GM12874 (cell line): Measurements from ENCODE around the gene OSMR.

ENCODE experiments used
- TF ChIP-seq, protein P1 (sequence below): IDR thresholded peaks from 2 replicates; pipeline ENCODE4 v1.5.1; 2011; ENCODE audit warnings: low read depth, mild to moderate bottlenecking, control low read depth, low read length, moderate library complexity; ENCODE audit not compliant: insufficient read depth

Gene OSMR

GRCh38 chr5:38867032-38867398 is 21.2 kb downstream of the OSMR start:
- TF ChIP-seq, protein P1, sequence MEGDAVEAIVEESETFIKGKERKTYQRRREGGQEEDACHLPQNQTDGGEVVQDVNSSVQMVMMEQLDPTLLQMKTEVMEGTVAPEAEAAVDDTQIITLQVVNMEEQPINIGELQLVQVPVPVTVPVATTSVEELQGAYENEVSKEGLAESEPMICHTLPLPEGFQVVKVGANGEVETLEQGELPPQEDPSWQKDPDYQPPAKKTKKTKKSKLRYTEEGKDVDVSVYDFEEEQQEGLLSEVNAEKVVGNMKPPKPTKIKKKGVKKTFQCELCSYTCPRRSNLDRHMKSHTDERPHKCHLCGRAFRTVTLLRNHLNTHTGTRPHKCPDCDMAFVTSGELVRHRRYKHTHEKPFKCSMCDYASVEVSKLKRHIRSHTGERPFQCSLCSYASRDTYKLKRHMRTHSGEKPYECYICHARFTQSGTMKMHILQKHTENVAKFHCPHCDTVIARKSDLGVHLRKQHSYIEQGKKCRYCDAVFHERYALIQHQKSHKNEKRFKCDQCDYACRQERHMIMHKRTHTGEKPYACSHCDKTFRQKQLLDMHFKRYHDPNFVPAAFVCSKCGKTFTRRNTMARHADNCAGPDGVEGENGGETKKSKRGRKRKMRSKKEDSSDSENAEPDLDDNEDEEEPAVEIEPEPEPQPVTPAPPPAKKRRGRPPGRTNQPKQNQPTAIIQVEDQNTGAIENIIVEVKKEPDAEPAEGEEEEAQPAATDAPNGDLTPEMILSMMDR: no peak

DNA sequence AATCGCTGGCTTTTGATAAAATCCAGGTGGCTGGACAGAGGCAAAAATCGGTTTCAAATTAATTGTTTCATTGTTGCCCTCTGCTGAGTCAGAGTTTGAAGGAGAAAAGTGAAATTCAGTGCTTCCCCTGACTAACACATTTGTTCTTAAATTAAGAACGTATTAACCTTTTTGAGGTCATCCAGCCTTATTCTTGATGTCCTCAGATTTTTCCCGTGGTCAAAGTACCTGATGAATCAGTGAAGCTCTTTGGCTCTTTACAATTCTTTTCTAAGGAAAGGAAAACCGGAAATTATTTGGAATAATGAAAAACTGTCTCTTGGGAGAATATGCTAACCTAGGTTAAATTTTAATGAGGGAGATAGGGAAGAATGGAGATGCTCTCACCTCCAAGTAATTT is 21.6 kb downstream of the OSMR start:
- TF ChIP-seq, protein P1: no peak

GRCh38 chr5:38870595-38870994 is 24.8 kb downstream of the OSMR start:
- TF ChIP-seq, protein P1: no peak

DNA sequence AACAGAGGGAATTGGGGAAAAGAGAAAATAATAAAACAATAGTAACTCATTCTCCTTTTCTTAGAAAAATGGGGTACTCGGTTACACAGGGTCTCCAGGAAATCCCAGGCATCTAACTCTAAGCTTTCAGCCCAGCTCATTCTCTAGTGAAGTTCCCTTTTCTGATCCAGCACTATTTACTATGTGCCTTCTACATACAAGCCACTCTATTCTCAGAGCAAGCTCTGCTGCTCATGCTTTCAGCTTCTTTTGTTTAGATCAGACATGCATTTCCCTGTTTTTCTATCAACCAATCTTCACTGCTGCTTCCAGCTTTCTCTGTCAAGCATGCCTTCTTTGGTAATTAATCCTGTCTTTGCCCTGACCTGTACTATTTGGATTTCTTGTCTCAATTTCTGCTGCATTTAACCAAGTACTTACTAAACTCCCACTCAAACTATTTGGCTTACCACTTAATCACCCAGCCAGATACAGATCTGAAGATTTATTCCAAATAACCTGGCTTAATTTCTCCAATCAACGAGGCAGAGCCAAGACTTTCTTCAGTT is 25.3 kb downstream of the OSMR start:
- TF ChIP-seq, protein P1: no peak

DNA sequence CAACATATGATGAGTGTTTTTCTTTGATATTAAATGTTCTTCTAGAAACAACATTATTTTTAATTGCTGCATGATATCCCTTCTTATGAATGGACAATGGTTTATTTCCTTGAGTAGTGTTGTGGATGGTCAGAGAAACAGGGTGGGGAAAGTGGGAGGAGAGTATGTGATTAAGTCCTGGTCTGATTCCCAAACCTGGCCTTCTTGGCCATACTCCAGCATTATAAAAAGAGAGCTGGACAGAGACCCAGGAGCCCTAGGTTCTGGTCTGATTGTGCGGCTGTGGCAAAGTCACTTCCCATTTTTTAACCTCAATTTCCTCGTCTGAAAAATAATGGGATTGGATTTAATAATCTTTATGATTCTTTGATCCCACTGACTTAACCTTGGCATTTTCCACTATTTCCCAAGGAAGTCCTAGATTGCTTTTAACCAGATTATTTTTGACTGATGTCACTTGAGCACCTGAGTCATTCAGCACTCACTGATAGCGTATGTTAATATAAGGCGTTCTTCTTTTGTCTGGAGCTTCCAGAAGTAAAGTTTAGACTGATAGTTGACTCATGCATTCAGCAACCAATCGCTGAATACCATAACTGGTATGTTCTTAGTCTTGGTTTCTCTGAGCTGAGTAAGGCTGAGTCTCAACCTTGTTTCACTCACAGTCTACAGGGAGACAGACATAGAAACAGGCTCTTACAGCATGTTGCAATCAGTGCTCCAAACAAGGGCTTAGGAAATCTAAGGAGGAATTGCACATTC is 26.2 kb downstream of the OSMR start:
- TF ChIP-seq, protein P1: no peak

GRCh38 chr5:38872826-38873225 is 27.0 kb downstream of the OSMR start:
- TF ChIP-seq, protein P1: no peak

DNA sequence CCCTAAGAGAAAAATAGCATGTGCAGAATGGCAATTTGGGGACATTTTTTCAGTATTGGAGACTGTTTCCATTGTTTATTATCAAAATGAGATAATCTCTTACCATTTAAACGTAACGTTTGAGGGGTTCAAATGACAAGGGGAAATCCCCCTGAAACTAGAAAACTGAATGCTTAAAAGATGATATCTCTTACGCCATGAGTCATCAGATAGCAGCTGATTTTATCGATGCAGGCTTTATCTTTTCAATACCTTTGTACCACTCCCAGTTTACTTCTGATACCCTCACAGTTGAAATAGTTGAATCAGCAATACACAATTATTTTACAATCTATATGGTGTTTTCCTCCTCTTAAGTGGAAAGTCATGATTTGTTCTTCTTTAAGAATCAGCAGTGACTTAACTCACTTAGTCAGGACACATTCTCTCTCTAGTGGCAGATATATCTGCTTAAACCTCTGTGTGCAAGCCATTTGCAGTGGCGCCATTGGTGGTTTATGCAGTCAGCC is 29.2 kb downstream of the OSMR start:
- TF ChIP-seq, protein P1: no peak
